ENCODE results near the gene IL17RA.
A peak's percentile ranks its signal among the peaks of the same experiment; 100 is the strongest.
"Not testable (repeated sequence)": the region's sequence is repeated elsewhere in the genome, so short reads cannot be mapped to it uniquely, and the experiment has no call there.

IL17RA gene
- 65.0 to 152 (median 115) reads per million in 4 experiments for total RNA-seq

- DNase-seq, result peak; percentile 88
Observed at GRCh38 chr22:17084554-17085276, at the start of gene IL17RA. Gene IL17RA, plus strand, starts transcription at chr22:17085000. Its CDS starts 92 bp downstream, at chr22:17085092.

GRCh38 chr22:17035246-17035645, 49.6 kb upstream of the IL17RA start:
- no peak for DNase-seq

- not testable (repeated sequence) for DNase-seq
Observed at GRCh38 chr22:17035976-17036841, 48.6 kb upstream of the IL17RA start.

- not testable (repeated sequence) for DNase-seq
Observed at GRCh38 chr22:17036842-17037711, 47.7 kb upstream of the IL17RA start.

- DNase-seq, result no peak
Observed at GRCh38 chr22:17043521-17043920, 41.3 kb upstream of the IL17RA start.

GRCh38 chr22:17046566-17047348, 38.0 kb upstream of the IL17RA start:
- DNase-seq, result no peak

- no peak for DNase-seq
Observed at GRCh38 chr22:17047656-17048055, 37.1 kb upstream of the IL17RA start.

GRCh38 chr22:17056058-17056457, 28.7 kb upstream of the IL17RA start:
- DNase-seq, result no peak

GRCh38 chr22:17056807-17057206, 28.0 kb upstream of the IL17RA start:
- no peak for DNase-seq

GRCh38 chr22:17057959-17058814, 26.6 kb upstream of the IL17RA start:
- DNase-seq, result peak; percentile 9

GRCh38 chr22:17060126-17060525, 24.7 kb upstream of the IL17RA start:
- DNase-seq, result no peak

- DNase-seq, result no peak
Observed at GRCh38 chr22:17063411-17064106, 21.2 kb upstream of the IL17RA start.

GRCh38 chr22:17064498-17065100, 20.2 kb upstream of the IL17RA start:
- DNase-seq, result no peak

GRCh38 chr22:17065433-17065832, 19.4 kb upstream of the IL17RA start:
- DNase-seq, result no peak

- no peak for DNase-seq
Observed at GRCh38 chr22:17072877-17073276, 11.9 kb upstream of the IL17RA start.

- no peak for DNase-seq
Observed at GRCh38 chr22:17074648-17075002, 10.2 kb upstream of the IL17RA start.

GRCh38 chr22:17077255-17077654, 7.5 kb upstream of the IL17RA start:
- DNase-seq, result no peak

GRCh38 chr22:17079572-17079971, 5.2 kb upstream of the IL17RA start:
- no peak for DNase-seq

- no peak for DNase-seq
Observed at GRCh38 chr22:17083255-17083654, 1.5 kb upstream of the IL17RA start.

- DNase-seq, result no peak
Observed at GRCh38 chr22:17083811-17084441, 874 bp upstream of the IL17RA start.
